Fibroblast of mammary gland (primary cell): Measurements from ENCODE around the gene POU2AF3.
"Not testable (repeated sequence)": the region's sequence is repeated elsewhere in the genome, so short reads cannot be mapped to it uniquely, and the experiment has no call there.

Experiments
- DNase-seq: peaks from one replicate; pipeline ENCODE4 v3.0.0-alpha.2; 2010; ENCODE audit warnings: low read depth
- H3K4me3 ChIP-seq: 2 replicates; pipeline ENCODE4 v1.5.1; 2011; ENCODE audit warnings: low read depth, mild to moderate bottlenecking, low read length, moderate library complexity; ENCODE audit not compliant: control insufficient read depth
- TF ChIP-seq, protein P1 (sequence below): conservative IDR thresholded peaks from 2 replicates; pipeline ENCODE4 v1.5.1; 2011; ENCODE audit warnings: low read depth, low read length, inconsistent platforms; ENCODE audit not compliant: control insufficient read depth, insufficient read depth

Gene POU2AF3

DNA sequence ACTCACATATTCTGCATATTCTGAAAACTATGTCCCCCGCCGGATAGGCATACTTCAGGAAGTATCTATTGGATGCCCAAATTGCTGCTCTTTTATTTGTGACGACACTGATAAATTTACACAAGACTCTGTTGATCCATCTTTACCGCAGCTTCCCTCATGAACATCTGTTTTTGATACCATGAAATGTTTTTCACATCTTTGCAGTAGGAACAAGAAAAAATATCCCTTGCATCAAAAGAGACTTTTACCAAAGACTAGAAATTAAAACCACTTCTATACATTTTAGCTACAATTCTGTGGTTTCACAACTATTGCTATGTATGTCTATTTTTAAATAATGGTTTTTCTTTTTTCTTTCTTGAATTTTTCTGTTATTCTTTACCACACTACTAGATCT, 37.5 kb upstream of the POU2AF3 start:
- peak; percentile 49 for DNase-seq
- TF ChIP-seq, protein P1, sequence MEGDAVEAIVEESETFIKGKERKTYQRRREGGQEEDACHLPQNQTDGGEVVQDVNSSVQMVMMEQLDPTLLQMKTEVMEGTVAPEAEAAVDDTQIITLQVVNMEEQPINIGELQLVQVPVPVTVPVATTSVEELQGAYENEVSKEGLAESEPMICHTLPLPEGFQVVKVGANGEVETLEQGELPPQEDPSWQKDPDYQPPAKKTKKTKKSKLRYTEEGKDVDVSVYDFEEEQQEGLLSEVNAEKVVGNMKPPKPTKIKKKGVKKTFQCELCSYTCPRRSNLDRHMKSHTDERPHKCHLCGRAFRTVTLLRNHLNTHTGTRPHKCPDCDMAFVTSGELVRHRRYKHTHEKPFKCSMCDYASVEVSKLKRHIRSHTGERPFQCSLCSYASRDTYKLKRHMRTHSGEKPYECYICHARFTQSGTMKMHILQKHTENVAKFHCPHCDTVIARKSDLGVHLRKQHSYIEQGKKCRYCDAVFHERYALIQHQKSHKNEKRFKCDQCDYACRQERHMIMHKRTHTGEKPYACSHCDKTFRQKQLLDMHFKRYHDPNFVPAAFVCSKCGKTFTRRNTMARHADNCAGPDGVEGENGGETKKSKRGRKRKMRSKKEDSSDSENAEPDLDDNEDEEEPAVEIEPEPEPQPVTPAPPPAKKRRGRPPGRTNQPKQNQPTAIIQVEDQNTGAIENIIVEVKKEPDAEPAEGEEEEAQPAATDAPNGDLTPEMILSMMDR, result no peak
- no peak overlapping the region for H3K4me3 ChIP-seq

DNA sequence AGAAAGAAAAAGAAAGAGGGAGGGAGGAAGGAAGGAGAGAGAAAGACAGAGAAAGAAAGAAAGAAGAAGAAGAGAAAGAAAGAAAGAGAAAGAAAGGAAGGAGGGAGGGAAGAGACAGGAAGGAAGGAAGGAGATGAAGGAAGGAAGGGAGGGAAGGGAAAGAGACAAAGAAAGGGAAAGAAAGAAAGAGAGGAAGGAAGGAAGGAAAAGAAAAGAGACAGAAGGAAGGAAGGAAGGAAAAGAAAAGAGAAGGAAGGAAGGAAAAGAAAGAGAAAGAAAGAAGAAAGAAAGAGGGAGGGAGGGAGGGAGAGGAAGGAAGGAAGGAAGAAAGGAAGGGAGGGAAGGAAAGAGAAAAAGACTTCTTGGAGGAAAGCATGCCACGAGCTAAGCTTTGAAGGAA, 33.7 kb upstream of the POU2AF3 start:
- TF ChIP-seq, protein P1, result no peak
- DNase-seq, result no peak
- no peak overlapping the region for H3K4me3 ChIP-seq

DNA sequence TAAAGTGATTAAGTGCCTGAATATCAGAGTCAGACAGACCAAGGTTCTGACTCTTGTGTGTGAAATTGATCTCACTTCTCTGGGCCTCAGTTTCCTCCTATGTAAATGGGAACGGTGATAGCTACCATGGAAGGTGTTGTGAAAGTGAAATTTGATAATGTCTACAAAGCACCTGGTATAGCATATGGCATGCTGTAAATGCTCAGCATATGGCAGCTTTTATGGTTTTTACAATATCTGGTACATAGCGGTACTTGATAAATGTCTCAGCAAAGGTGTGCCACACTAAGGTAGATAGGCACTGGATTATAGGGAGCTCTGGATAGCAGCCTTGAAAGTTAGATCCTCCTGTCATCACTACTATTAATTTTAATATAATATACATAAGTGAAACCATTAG, 32.9 kb upstream of the POU2AF3 start:
- TF ChIP-seq, protein P1, result no peak
- H3K4me3 ChIP-seq, result no peak overlapping the region
- no peak for DNase-seq

DNA sequence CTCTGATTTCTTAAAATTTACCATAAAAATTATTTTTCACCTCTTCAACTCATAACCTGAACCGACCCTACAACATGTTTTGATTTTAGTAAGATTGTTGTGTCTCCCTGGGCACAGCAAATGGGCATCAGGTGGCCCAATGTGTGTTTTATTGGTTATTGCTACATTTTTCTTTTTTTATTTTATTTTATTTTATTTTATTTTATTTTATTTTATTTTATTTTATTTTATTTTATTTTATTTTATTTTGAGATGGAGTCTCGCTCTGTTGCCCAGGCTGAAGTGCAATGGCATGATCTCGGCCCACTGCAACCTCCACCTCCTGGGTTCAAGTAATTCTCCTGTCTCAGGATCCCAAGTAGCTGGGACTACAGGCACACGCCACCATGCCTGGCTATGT, 30.0 kb upstream of the POU2AF3 start:
- DNase-seq, H3K4me3 ChIP-seq: not testable (repeated sequence)

DNA sequence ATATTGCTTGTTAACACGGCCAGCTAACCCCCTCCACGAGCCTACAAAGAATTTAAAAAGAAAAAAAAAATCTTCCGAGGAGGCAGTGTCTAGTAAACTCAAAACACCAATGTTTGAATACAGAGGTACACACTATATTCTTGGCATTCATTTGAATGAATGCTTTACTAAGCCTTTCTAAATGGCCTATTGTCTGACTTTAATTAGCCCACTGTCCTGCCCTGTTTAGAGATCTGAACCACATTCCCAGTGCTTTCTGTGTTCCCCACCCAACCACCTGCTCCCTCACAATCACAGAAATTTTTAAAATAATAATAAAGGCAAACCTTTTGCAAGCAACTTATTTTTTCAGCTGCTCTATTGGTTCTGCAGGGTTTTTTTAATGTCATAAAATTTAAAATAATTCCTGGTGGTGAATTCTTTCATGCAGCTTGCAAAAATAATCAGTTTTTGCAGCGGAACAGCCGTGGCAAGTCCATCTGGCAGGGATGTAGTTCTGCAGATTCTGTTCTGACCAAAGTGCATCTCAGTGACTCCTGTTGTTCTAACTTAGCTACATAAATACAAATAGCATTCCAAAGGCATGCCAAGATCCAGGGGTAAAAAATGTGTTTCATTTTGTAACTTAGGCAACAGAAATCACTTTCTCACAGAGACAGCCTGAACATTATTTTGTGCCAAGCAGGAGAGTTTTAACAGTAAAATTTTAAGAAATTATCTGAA, 29.0 kb upstream of the POU2AF3 start:
- TF ChIP-seq, protein P1, result no peak
- no peak for DNase-seq
- H3K4me3 ChIP-seq, result no peak overlapping the region

DNA sequence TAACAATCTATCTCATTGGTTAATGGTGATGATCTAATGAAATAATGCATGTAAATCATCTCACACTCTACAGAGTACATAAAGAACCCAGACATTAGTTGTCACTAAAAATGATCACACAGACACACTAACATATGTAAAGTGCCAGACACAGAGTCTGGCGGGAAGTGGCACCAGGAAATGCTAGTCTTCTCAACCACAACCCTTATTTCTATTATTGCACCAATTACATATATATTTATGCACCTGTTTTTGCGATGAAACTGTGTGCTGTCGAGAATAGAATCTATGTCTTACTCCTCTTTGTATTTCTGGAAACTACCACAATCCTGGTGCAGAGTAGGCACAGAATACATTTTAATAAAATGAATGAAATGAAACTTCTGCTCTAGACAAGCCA, 25.9 kb upstream of the POU2AF3 start:
- H3K4me3 ChIP-seq, result no peak overlapping the region
- no peak for DNase-seq
- TF ChIP-seq, protein P1, result no peak

DNA sequence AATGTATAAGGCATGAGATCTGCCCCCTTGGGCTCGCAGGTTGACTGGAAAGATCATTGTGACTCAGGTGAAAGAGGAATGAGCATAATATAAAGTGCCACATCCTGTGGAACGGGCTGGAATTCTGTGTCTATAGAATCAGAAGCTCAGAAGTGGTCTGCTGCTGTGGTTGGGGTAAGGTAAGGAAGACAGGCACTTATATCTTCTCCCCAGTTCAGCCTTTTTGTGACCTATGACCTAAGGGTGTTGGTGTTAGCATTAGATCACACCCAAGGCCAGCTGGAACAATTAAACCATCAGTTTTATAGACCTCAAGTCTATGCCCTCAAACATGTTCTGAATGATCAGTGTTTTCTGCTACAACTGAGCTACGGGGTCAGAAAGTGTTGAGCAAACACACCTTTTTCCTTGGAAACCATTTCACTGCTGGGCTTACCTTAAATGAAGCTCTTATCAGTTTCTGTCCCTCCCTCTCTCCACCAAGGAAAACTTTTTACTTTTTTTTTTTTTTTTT, 15.7 kb upstream of the POU2AF3 start:
- no peak for DNase-seq
- TF ChIP-seq, protein P1, result no peak

More for the DNA sequence above, 15.7 kb upstream of the POU2AF3 start:
- no peak overlapping the region for H3K4me3 ChIP-seq
